Ishikawa (cell line): ENCODE results near the gene ATP2C1.

Source experiments
- CEBPB ChIP-seq: IDR thresholded peaks from 2 replicates; pipeline ENCODE4 v1.6.1; 2012
- CREB1 ChIP-seq: IDR thresholded peaks from 2 replicates; pipeline ENCODE4 v1.6.1; 2012; ENCODE audit warnings: low read depth
- EGR1 ChIP-seq: IDR thresholded peaks from 2 replicates; pipeline ENCODE4 v1.6.1; 2012
- EP300 ChIP-seq: IDR thresholded peaks from 2 replicates; pipeline ENCODE4 v1.6.1; 2012; ENCODE audit warnings: borderline replicate concordance
- FOXM1 ChIP-seq: IDR thresholded peaks from 2 replicates; pipeline ENCODE4 v1.6.1; 2012; ENCODE audit warnings: low read depth, borderline replicate concordance
- NFIC ChIP-seq: IDR thresholded peaks from 2 replicates; pipeline ENCODE4 v1.6.1; 2012
- RAD21 ChIP-seq: IDR thresholded peaks from 2 replicates; pipeline ENCODE4 v1.6.1; 2012; ENCODE audit warnings: low read depth
- TAF1 ChIP-seq: IDR thresholded peaks from 2 replicates; pipeline ENCODE4 v1.6.1; 2012; ENCODE audit warnings: low read depth, mild to moderate bottlenecking
- TCF12 ChIP-seq: IDR thresholded peaks from 2 replicates; pipeline ENCODE4 v1.6.1; 2012; ENCODE audit warnings: low read depth
- TEAD4 ChIP-seq: IDR thresholded peaks from 2 replicates; pipeline ENCODE4 v1.6.1; 2012
- YY1 ChIP-seq: IDR thresholded peaks from 2 replicates; pipeline ENCODE4 v1.6.1; 2012; ENCODE audit warnings: low read depth
- ZBTB7A ChIP-seq: IDR thresholded peaks from 2 replicates; pipeline ENCODE4 v1.6.1; 2012; ENCODE audit warnings: low read depth
- TF ChIP-seq, protein P1 (sequence below): IDR thresholded peaks from 2 replicates; pipeline ENCODE4 v1.6.1; 2012
- TF ChIP-seq, protein P2 (sequence below): IDR thresholded peaks from 2 replicates; pipeline ENCODE4 v1.6.1; 2012
- TF ChIP-seq, protein P3 (sequence below): IDR thresholded peaks from 2 replicates; pipeline ENCODE4 v1.6.1; 2012; ENCODE audit warnings: low read depth, mild to moderate bottlenecking

ATP2C1 gene

DNA sequence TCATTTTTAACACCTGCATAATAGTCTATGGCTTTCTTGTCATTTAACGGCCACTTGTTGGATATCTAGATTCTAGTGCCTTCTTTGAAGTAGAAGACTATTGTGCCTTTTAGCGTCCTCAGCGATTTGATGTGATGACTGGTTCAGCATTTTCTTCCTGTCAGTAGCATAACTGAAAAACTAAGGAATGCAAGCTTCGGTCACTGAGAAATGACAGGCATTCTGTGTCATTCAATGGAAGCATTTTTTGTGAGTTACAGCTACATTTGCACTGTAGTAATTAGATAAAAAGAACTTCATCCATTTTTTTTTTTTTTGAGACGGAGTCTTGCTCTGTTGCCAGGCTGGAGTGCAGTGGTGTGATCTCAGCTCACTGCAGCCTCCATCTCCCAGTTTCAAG lies 143.1 kb downstream of the ATP2C1 start:
- TF ChIP-seq TEAD4 = no peak
- no peak for TF ChIP-seq CREB1
- no peak for TF ChIP-seq TAF1
- TF ChIP-seq NFIC = no peak
- no peak for TF ChIP-seq ZBTB7A
- no peak for TF ChIP-seq CEBPB
- TF ChIP-seq, protein P1, sequence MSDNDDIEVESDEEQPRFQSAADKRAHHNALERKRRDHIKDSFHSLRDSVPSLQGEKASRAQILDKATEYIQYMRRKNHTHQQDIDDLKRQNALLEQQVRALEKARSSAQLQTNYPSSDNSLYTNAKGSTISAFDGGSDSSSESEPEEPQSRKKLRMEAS = no peak
- TF ChIP-seq TCF12 = no peak

DNA sequence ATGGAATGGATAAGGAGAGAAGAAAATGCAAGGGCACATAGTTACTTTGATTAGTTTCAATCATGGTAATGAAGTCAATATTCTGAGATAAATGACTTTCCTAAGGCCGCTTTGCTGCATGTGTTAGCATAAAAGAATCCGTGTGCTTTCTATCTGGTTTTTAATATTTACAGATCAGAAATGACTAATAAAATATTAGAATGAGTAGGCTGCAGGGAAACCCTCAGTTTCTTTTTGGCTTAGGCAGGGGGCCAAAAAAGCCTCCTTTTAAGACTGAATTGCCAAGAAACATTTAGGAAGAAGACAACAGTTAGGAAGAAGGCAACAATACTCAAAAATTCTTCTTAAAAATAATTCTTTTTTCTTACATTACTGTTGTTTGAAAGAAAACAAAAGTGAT lies 144.4 kb downstream of the ATP2C1 start:
- TF ChIP-seq TCF12 (no peak), YY1 (no peak), FOXM1 (no peak), EGR1 (no peak), ZBTB7A (no peak), EP300 (no peak), NFIC (no peak)
- TF ChIP-seq, protein P2, sequence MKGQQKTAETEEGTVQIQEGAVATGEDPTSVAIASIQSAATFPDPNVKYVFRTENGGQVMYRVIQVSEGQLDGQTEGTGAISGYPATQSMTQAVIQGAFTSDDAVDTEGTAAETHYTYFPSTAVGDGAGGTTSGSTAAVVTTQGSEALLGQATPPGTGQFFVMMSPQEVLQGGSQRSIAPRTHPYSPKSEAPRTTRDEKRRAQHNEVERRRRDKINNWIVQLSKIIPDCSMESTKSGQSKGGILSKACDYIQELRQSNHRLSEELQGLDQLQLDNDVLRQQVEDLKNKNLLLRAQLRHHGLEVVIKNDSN = no peak

DNA sequence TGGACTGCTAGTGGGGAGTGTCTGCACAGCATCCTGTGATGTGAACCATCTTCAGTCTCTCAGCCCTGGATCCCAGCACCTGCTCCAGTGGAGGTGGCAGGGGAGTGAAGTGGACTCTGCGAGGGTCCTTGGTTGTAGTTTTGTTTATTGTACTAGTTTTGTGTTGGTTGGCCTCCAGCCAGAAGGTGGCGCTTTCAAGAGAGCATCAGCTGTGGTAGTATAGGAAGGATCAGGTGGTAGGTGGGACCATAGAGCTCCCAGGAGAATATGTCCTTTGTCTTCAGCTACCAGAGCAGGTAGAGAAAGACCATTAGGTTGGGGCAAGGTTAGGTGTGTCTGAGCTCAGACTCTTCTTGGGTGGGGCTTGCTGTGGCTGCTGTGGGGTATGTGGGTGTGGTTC lies 153.7 kb downstream of the ATP2C1 start:
- TF ChIP-seq TEAD4 = no peak
- TF ChIP-seq ZBTB7A = no peak
- TF ChIP-seq NFIC = no peak
- TF ChIP-seq, protein P2 = no peak
- TF ChIP-seq EGR1 = no peak
- no peak for TF ChIP-seq RAD21
- TF ChIP-seq TCF12 = no peak
- TF ChIP-seq, protein P3, sequence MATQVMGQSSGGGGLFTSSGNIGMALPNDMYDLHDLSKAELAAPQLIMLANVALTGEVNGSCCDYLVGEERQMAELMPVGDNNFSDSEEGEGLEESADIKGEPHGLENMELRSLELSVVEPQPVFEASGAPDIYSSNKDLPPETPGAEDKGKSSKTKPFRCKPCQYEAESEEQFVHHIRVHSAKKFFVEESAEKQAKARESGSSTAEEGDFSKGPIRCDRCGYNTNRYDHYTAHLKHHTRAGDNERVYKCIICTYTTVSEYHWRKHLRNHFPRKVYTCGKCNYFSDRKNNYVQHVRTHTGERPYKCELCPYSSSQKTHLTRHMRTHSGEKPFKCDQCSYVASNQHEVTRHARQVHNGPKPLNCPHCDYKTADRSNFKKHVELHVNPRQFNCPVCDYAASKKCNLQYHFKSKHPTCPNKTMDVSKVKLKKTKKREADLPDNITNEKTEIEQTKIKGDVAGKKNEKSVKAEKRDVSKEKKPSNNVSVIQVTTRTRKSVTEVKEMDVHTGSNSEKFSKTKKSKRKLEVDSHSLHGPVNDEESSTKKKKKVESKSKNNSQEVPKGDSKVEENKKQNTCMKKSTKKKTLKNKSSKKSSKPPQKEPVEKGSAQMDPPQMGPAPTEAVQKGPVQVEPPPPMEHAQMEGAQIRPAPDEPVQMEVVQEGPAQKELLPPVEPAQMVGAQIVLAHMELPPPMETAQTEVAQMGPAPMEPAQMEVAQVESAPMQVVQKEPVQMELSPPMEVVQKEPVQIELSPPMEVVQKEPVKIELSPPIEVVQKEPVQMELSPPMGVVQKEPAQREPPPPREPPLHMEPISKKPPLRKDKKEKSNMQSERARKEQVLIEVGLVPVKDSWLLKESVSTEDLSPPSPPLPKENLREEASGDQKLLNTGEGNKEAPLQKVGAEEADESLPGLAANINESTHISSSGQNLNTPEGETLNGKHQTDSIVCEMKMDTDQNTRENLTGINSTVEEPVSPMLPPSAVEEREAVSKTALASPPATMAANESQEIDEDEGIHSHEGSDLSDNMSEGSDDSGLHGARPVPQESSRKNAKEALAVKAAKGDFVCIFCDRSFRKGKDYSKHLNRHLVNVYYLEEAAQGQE = no peak
- TF ChIP-seq, protein P1 = no peak
- TF ChIP-seq CREB1 = no peak
- TF ChIP-seq FOXM1 = no peak
- no peak for TF ChIP-seq YY1
- no peak for TF ChIP-seq TAF1
- TF ChIP-seq EP300 = no peak
- TF ChIP-seq CEBPB = no peak

DNA sequence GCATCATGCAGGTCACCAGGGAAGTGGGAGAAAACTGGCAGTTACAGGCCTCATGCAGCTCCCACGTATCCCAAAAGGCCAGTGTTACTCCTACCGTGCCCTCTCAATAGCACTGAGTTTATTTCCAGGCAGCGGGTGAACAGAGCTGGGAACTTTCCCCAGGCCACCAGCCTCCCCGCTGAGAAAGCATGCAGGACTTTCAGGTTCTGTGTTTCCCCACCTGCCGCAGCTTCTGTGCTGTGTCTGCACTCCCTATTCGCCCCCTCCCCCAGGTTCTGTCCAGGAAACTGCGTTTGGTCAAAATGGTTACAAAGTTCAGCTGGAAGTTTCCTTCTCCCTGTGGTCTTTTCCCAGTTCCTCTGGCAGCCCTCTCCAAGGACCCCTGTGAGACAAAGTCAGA lies 154.1 kb downstream of the ATP2C1 start:
- TF ChIP-seq, protein P1 = no peak
- no peak for TF ChIP-seq YY1
- no peak for TF ChIP-seq CREB1
- no peak for TF ChIP-seq CEBPB
- TF ChIP-seq, protein P3 = no peak
- TF ChIP-seq RAD21 = no peak
- TF ChIP-seq EGR1 = no peak
- no peak for TF ChIP-seq FOXM1
- no peak for TF ChIP-seq TCF12
- TF ChIP-seq EP300 = no peak
- TF ChIP-seq ZBTB7A = no peak

DNA sequence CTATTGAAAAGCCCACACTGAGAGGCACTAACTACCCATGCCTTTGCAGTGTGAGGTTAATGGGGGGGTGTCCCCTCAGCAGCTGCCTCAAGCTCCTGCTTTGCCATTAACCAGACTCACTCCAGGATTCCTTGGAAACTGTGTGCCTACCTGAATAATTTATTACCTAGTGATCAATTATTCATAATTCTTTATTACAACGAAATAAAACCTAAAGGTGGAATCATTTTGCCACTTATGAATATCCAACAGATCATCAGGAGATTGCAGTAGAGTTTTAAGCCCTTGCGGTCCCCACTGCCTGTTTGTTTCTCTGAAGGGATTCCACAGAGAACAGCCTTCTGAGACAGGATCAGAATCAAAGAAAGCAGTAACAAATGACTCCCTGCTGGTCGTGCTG lies 156.1 kb downstream of the ATP2C1 start:
- TF ChIP-seq, protein P2 = no peak
- TF ChIP-seq CREB1 (no peak), TEAD4 (no peak), FOXM1 (no peak), TAF1 (no peak), CEBPB (no peak), RAD21 (no peak), EGR1 (no peak), NFIC (no peak), EP300 (no peak)
- TF ChIP-seq, protein P3 = no peak
